BJ (cell line): Measurements from ENCODE around the gene XRRA1. TPM values are rescaled to one million over a fixed set of nuclear protein-coding genes. Genes with fewer than 3 reads are reported as not detected.

Experiments
- CTCF ChIA-PET: fragments of 350-600 bp; formaldehyde crosslinking; extraction: SDS; loops from one replicate; lab custom pipeline; 2021; ENCODE audit warnings: antibody characterized with exemption, inconsistent platforms; lab: Yijun Ruan, JAX
- POLR2A ChIA-PET: fragments of 300-600 bp; sonication (Branson Sonifier 250); formaldehyde crosslinking; extraction: SDS; loops from one replicate; lab custom pipeline; 2021; ENCODE audit warnings: antibody characterized with exemption; lab: Charles Lee
- DNase-seq: peaks from one replicate; pipeline ENCODE4 v3.0.0-alpha.2; 2011; ENCODE audit warnings: low read depth
- H3K27me3 ChIP-seq: 2 replicates; pipeline ENCODE4 v1.6.0; 2011; ENCODE audit warnings: low read length; ENCODE audit not compliant: control insufficient read depth, insufficient read depth
- H3K36me3 ChIP-seq: 2 replicates; pipeline ENCODE4 v1.5.1; 2011; ENCODE audit warnings: low read length; ENCODE audit not compliant: control insufficient read depth, insufficient read depth
- H3K4me3 ChIP-seq: 2 replicates; pipeline ENCODE4 v1.5.1; 2011; ENCODE audit warnings: low read depth, mild to moderate bottlenecking, control low read depth, low read length
- polyA plus RNA-seq: library from polyadenylated mRNA; depleted of rRNA; stranded (reverse); fragments of >200 nt; gene quantifications from 2 replicates; pipeline ENCODE4 v1.2.3, GENCODE V29; 2011
- TF ChIP-seq, protein P1 (sequence below): IDR thresholded peaks from 2 replicates; pipeline ENCODE4 v1.5.1; 2011; ENCODE audit warnings: low read depth, mild to moderate bottlenecking, control low read depth, inconsistent platforms, low read length, moderate library complexity; ENCODE audit not compliant: insufficient read depth

XRRA1 gene
- polyA plus RNA-seq, 1 experiment: 6.8 TPM

DNA sequence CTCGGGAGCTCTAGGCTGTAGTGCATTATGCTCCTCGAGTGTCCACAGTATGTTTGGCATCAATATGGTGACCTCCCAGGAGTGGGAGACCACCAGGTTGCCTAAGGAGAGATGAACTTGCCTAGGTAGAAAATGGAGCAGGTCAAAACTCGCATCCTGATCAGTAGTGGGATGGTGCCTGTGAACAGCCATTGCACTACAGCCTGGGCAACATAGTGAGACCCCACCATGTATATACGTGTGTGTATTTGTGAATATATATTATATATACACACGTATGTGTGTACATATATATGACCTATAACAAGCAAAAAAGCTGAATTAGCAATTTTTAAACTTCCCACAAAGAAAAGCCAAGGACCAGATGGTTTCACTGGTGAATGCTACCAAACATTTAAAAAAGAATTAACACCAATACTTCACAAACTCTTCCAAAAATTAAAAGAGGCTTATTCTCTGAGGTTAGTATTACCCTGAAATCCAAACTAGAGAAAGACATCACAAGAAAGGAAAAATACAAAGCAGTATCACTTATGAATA is 102.8 kb downstream of the XRRA1 start:
- ChIA-PET POLR2A (no interaction called here), CTCF (no interaction called here)
- TF ChIP-seq, protein P1, sequence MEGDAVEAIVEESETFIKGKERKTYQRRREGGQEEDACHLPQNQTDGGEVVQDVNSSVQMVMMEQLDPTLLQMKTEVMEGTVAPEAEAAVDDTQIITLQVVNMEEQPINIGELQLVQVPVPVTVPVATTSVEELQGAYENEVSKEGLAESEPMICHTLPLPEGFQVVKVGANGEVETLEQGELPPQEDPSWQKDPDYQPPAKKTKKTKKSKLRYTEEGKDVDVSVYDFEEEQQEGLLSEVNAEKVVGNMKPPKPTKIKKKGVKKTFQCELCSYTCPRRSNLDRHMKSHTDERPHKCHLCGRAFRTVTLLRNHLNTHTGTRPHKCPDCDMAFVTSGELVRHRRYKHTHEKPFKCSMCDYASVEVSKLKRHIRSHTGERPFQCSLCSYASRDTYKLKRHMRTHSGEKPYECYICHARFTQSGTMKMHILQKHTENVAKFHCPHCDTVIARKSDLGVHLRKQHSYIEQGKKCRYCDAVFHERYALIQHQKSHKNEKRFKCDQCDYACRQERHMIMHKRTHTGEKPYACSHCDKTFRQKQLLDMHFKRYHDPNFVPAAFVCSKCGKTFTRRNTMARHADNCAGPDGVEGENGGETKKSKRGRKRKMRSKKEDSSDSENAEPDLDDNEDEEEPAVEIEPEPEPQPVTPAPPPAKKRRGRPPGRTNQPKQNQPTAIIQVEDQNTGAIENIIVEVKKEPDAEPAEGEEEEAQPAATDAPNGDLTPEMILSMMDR: no peak
- Histone ChIP-seq H3K27me3 (no peaks in the 10 kb centered on the region), H3K36me3 (peaks cover 6% of the 10 kb centered on the region), H3K4me3 (no peak overlapping the region)
- DNase-seq: no peak

DNA sequence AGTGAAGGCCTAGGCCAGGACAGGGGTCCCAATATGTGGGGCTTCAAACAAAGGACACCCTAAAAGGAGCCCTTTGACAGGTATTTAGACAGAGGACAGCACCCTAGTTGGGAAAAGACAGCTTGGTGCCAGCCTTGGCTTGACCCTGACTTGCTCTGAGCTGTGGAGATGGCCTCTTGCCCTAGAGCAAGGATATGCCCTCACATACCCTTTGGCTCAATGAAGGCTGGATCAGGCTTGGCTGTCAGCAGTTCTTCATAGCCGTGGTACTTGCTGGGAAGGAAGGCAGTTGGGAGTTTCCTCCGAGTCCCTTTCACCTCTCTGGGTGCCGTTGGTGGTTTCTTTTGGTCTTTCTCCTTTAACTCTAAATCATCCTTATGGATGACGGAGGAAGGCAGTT is 104.0 kb downstream of the XRRA1 start:
- Histone ChIP-seq H3K4me3 (no peak overlapping the region), H3K36me3 (peaks cover 6% of the 10 kb centered on the region), H3K27me3 (no peaks in the 10 kb centered on the region)
- DNase-seq: no peak
- ChIA-PET CTCF (no interaction called here), POLR2A (no interaction called here)
- TF ChIP-seq, protein P1: no peak

DNA sequence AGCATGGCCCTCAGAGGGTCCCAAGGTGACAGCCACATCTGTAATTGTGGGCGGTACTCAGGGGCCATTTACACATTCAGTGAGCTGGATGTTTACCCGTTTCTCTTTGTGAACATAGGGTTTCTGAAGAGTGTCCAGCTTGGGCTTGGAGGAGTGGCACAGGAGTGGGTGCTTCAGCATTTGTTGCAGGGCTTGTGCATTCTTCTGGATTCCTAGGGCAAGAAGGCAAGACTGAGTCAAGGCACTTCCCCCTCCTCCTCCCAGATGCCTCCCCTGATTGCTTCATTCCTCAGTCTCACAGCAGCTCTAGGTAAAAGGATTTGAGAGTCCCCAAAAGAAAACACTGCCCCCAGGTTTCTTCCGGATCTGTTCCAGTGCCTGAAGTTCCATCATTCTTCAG is 104.8 kb downstream of the XRRA1 start:
- peaks cover 6% of the 10 kb centered on the region for H3K36me3 ChIP-seq
- no peak overlapping the region for H3K4me3 ChIP-seq
- no peaks in the 10 kb centered on the region for H3K27me3 ChIP-seq
- no peak for DNase-seq
- CTCF ChIA-PET: no interaction called here
- TF ChIP-seq, protein P1: no peak
- POLR2A ChIA-PET: no interaction called here

DNA sequence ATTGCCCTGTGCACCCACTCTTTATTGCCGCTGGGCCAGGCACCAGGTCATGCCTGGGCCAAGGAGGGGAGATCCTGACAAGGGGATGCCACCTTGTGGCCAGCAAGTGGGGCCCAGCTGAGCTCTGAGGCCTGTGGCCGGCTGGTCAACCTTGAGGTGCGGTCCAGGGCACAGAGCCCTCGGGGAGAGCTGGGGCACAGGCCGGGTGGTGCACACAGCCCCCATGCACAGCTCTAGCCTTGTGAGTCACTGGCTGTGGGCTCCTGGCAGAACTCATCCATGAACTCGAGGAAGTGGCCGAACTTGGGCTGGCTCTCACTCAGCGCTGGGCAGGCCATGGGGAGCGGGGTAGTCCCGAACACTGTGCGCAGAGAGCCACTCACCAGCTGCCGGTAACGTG is 105.9 kb downstream of the XRRA1 start:
- CTCF ChIA-PET: no interaction called here
- no peak for DNase-seq
- POLR2A ChIA-PET: no interaction called here
- TF ChIP-seq, protein P1: no peak
- no peaks in the 10 kb centered on the region for H3K27me3 ChIP-seq
- H3K4me3 ChIP-seq: no peak overlapping the region
- H3K36me3 ChIP-seq: peaks cover 5% of the 10 kb centered on the region

DNA sequence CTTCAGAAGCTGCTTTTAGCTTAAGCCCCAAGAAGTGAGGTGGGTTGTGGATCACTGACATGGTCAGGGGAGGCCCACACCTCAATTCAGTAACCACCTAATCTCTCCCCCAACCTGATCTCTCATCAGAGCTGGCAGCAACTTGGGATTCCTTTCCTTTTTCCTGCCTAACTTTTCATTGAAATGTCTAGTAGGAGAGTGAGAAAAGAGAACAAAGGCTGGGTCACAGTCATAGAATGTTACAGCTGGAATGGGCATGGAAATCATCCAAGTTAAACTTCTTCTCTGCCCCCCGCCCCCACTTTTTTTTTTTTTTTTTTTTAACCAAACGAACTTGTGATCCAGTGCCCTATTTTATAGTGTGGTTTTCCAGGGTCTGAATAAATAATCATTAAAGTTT is 108.4 kb downstream of the XRRA1 start:
- Histone ChIP-seq H3K27me3 (no peaks in the 10 kb centered on the region), H3K36me3 (peaks cover 7% of the 10 kb centered on the region), H3K4me3 (no peak overlapping the region)
- no peak for DNase-seq
- ChIA-PET POLR2A (no interaction called here), CTCF (interaction anchor here (1.1 kb wide), 1 partner anchor 101 kb away, joined by 4 read pairs; no protein-coding TSS in a partner anchor)
- TF ChIP-seq, protein P1: no peak
